H9 (cell line): ENCODE measurements around the gene H6PD. TPM values are rescaled to one million over a fixed set of nuclear protein-coding genes. Genes with fewer than 3 reads are reported as not detected.

ENCODE experiments used
- DNase-seq: peaks from one replicate; pipeline ENCODE4 v3.0.0-alpha.2; 2017
- H2AFZ ChIP-seq: one replicate; pipeline ENCODE4 v1.6.1; 2013; ENCODE audit warnings: mild to moderate bottlenecking, low read length, control low read depth, moderate library complexity
- H2AK5ac ChIP-seq: 2 replicates; pipeline ENCODE4 v1.6.1; 2013; ENCODE audit warnings: low read length, control low read depth, mixed read lengths; ENCODE audit not compliant: insufficient read length
- H2BK120ac ChIP-seq: one replicate; pipeline ENCODE4 v1.6.1; 2013; ENCODE audit warnings: low read depth, mild to moderate bottlenecking, low read length, control low read depth, inconsistent platforms; ENCODE audit not compliant: poor library complexity, severe bottlenecking
- H2BK12ac ChIP-seq: 2 replicates; pipeline ENCODE4 v1.6.1; 2013; ENCODE audit warnings: low read length, control low read depth, mixed read lengths, low read depth; ENCODE audit not compliant: insufficient read length
- H2BK15ac ChIP-seq: 2 replicates; pipeline ENCODE4 v1.6.1; 2013; ENCODE audit warnings: low read depth, low read length, control low read depth
- H2BK20ac ChIP-seq: one replicate; pipeline ENCODE4 v1.6.1; 2013; ENCODE audit warnings: low read depth, mild to moderate bottlenecking, low read length, control low read depth, inconsistent platforms; ENCODE audit not compliant: poor library complexity, severe bottlenecking
- H2BK5ac ChIP-seq: 2 replicates; pipeline ENCODE4 v1.6.1; 2013; ENCODE audit warnings: low read length, control low read depth, mixed read lengths; ENCODE audit not compliant: insufficient read length
- H3K14ac ChIP-seq: 2 replicates; pipeline ENCODE4 v1.6.1; 2013; ENCODE audit warnings: low read length, control low read depth; ENCODE audit not compliant: insufficient read depth
- H3K18ac ChIP-seq: 2 replicates; pipeline ENCODE4 v1.6.1; 2013; ENCODE audit warnings: low read depth, mild to moderate bottlenecking, mixed read lengths, low read length, control low read depth; ENCODE audit not compliant: insufficient read length
- H3K23ac ChIP-seq: 2 replicates; pipeline ENCODE4 v1.6.1; 2013; ENCODE audit warnings: low read length, control low read depth, mixed read lengths, low read depth; ENCODE audit not compliant: insufficient read length
- H3K23me2 ChIP-seq: 2 replicates; pipeline ENCODE4 v1.6.1; 2013; ENCODE audit warnings: low read depth, mild to moderate bottlenecking, mixed read lengths, low read length, control low read depth; ENCODE audit not compliant: insufficient read length, poor library complexity, severe bottlenecking
- H3K27ac ChIP-seq: 2 replicates; pipeline ENCODE4 v1.5.1; 2013; ENCODE audit warnings: low read length, control low read depth, mixed read lengths, low read depth; ENCODE audit not compliant: insufficient read length
- H3K27me3 ChIP-seq: 2 replicates; pipeline ENCODE4 v1.6.1; 2013; ENCODE audit warnings: low read length, control low read depth, inconsistent platforms; ENCODE audit not compliant: insufficient read depth
- H3K4ac ChIP-seq: 2 replicates; pipeline ENCODE4 v1.6.1; 2013; ENCODE audit warnings: low read depth, mild to moderate bottlenecking, control low read depth, inconsistent platforms, low read length, moderate library complexity
- H3K4me1 ChIP-seq: 2 replicates; pipeline ENCODE4 v1.6.1; 2013; ENCODE audit warnings: low read length, control low read depth, inconsistent platforms; ENCODE audit not compliant: insufficient read depth
- H3K4me2 ChIP-seq: 2 replicates; pipeline ENCODE4 v1.6.1; 2013; ENCODE audit warnings: low read length, control low read depth, mixed read lengths; ENCODE audit not compliant: insufficient read length, insufficient read depth
- H3K56ac ChIP-seq: 2 replicates; pipeline ENCODE4 v1.6.1; 2013; ENCODE audit warnings: low read depth, mild to moderate bottlenecking, mixed read lengths, low read length, control low read depth; ENCODE audit not compliant: insufficient read length
- H3K79me1 ChIP-seq: 2 replicates; pipeline ENCODE4 v1.6.1; 2013; ENCODE audit warnings: low read depth, mild to moderate bottlenecking, moderate library complexity, low read length, control low read depth, inconsistent platforms; ENCODE audit not compliant: insufficient read depth, poor library complexity, severe bottlenecking
- H3K79me2 ChIP-seq: 2 replicates; pipeline ENCODE4 v1.6.1; 2013; ENCODE audit warnings: low read length, control low read depth, inconsistent platforms; ENCODE audit not compliant: insufficient read depth
- H3K9ac ChIP-seq: 2 replicates; pipeline ENCODE4 v1.6.1; 2013; ENCODE audit warnings: low read length, control low read depth, mixed read lengths; ENCODE audit not compliant: insufficient read length; ENCODE audit errors: extremely low read depth
- H3K9me3 ChIP-seq: one replicate; pipeline ENCODE4 v1.6.1; 2013; ENCODE audit warnings: low read depth, low read length, inconsistent platforms; ENCODE audit not compliant: control insufficient read depth
- H3T11ph ChIP-seq: one replicate; pipeline ENCODE4 v1.6.1; 2013; ENCODE audit warnings: mild to moderate bottlenecking, low read length, control low read depth, inconsistent platforms
- H4K20me1 ChIP-seq: one replicate; pipeline ENCODE4 v1.6.1; 2013; ENCODE audit not compliant: control insufficient read depth, insufficient read length, insufficient read depth
- H4K5ac ChIP-seq: 2 replicates; pipeline ENCODE4 v1.6.1; 2013; ENCODE audit warnings: low read depth, mild to moderate bottlenecking, mixed read lengths, low read length, control low read depth; ENCODE audit not compliant: insufficient read length
- H4K8ac ChIP-seq: replicated peaks from 2 replicates; pipeline ENCODE4 v1.6.1; 2013; ENCODE audit warnings: low read length, control low read depth, mixed read lengths, low read depth; ENCODE audit not compliant: insufficient read length
- H4K91ac ChIP-seq: 2 replicates; pipeline ENCODE4 v1.6.1; 2013; ENCODE audit warnings: low read depth, mild to moderate bottlenecking, moderate library complexity, mixed read lengths, low read length, control low read depth; ENCODE audit not compliant: insufficient read length
- H3K27ac Mint-ChIP-seq, 3 experiments: 2 replicates in 2 of 3; 3 replicates in 1 of 3; pipeline ENCODE4 v1.8.0; 2020 to 2021; ENCODE audit warnings: mixed read lengths in 3 of 3, mild to moderate bottlenecking in 1 of 3, moderate library complexity in 1 of 3
- H3K27me3 Mint-ChIP-seq: 2 replicates; pipeline ENCODE4 v1.8.0; 2021; ENCODE audit warnings: low read depth, mild to moderate bottlenecking, moderate library complexity, mixed read lengths
- H3K36me3 Mint-ChIP-seq, 3 experiments: 2 replicates in 2 of 3; 3 replicates in 1 of 3; pipeline ENCODE4 v1.8.0; 2020 to 2021; ENCODE audit warnings: low read depth in 3 of 3, mixed read lengths in 3 of 3; ENCODE audit not compliant: insufficient read depth in 1 of 3
- H3K4me1 Mint-ChIP-seq, 2 experiments: 2 replicates each; pipeline ENCODE4 v1.8.0; 2020; ENCODE audit warnings: mixed read lengths in 2 of 2
- H3K4me3 Mint-ChIP-seq, 2 experiments: 2 replicates in 1 of 2; 3 replicates in 1 of 2; pipeline ENCODE4 v1.8.0; 2020 to 2021; ENCODE audit warnings: mild to moderate bottlenecking in 2 of 2, mixed read lengths in 2 of 2, moderate library complexity in 1 of 2
- H3K9me3 Mint-ChIP-seq, 2 experiments: 2 replicates in 1 of 2; 3 replicates in 1 of 2; pipeline ENCODE4 v1.8.0; 2020; ENCODE audit warnings: mild to moderate bottlenecking in 2 of 2, mixed read lengths in 2 of 2, moderate library complexity in 1 of 2
- CTCF ChIP-seq: fragments of 200-600 bp; sonication (generic); conservative IDR thresholded peaks from 3 replicates; pipeline ENCODE4 v1.8.0; 2021; ENCODE audit warnings: antibody characterized with exemption, mild to moderate bottlenecking
- WGBS: extraction: QIAGEN DNeasy Blood & Tissue Kit; methylation state at CpG from one replicate; pipeline ENCODE4 v1.1.7; 2013; ENCODE audit warnings: missing lambda C conversion rate, low lambda C conversion rate, mixed read lengths; ENCODE audit not compliant: insufficient read length; ENCODE audit errors: extremely low coverage; 5-methylcytosine and 5-hydroxymethylcytosine counted together
- total RNA-seq: library from RNA; stranded (reverse); gene quantifications from 2 replicates; pipeline ENCODE4 v1.2.1, GENCODE V29; 2021

Gene H6PD
- total RNA-seq, 1 experiment from 2014 or later: 7.9 TPM

GRCh38 chr1:9247894-9248293 lies 13.3 kb downstream of the H6PD start:
- Histone ChIP-seq H3K9me3 (no peaks in the 10 kb centered on the region), H3K79me1 (no peaks in the 10 kb centered on the region), H2AFZ (no peak overlapping the region), H3K4me1 (peaks cover 4% of the 10 kb centered on the region), H4K5ac (no peak overlapping the region), H3K27ac (no peak overlapping the region), H3K79me2 (no peaks in the 10 kb centered on the region), H3K23ac (no peak overlapping the region), H3K9ac (no peak overlapping the region), H4K20me1 (no peaks in the 10 kb centered on the region), H3K56ac (no peak overlapping the region), H2BK5ac (no peak overlapping the region), H3K4me2 (no peak overlapping the region), H3T11ph (no peak overlapping the region), H2BK120ac (no peak overlapping the region), H2AK5ac (no peak overlapping the region), H2BK15ac (no peak overlapping the region), H3K27me3 (no peaks in the 10 kb centered on the region), H3K18ac (no peak overlapping the region), H3K14ac (no peak overlapping the region), H3K23me2 (peaks cover 4% of the 10 kb centered on the region), H3K4ac (no peak overlapping the region), H4K91ac (no peak overlapping the region), H2BK20ac (no peak overlapping the region), H2BK12ac (no peak overlapping the region), H4K8ac (no peak overlapping the region)
- H3K27ac Mint-ChIP-seq: peak overlapping the region in 1 of 3 experiments; percentile 47; a peak in 1 of 7 replicates
- DNase-seq: no peak
- no peak for TF ChIP-seq CTCF
- no CpG with 5 or more reads among the region's 18 CpGs for whole genome bisulfite sequencing
- H3K4me1 Mint-ChIP-seq: peaks cover 18 to 43% of the 10 kb centered on the region in 2 experiments
- H3K4me3 Mint-ChIP-seq: no peak overlapping the region
- no peaks in the 10 kb centered on the region; a peak in 1 of 7 replicates for H3K36me3 Mint-ChIP-seq
- H3K27me3 Mint-ChIP-seq: no peaks in the 10 kb centered on the region
- H3K9me3 Mint-ChIP-seq: no peaks in the 10 kb centered on the region
